RWPE1 (cell line): ENCODE results near the gene CDC42EP4.
"Not testable (repeated sequence)": the region's sequence is repeated elsewhere in the genome, so short reads cannot be mapped to it uniquely, and the experiment has no call there.

ENCODE experiments used
- CTCF ChIA-PET: fragments of 350-600 bp; sonication (Branson Sonifier 250); formaldehyde crosslinking; extraction: SDS; loops from one replicate; lab custom pipeline; 2021; lab: Yijun Ruan, JAX
- POLR2A ChIA-PET: fragments of 400-600 bp; formaldehyde crosslinking; extraction: SDS; loops from one replicate; lab custom pipeline; 2020; ENCODE audit warnings: antibody characterized with exemption; ENCODE audit not compliant: low non-redundant PET; lab: Yijun Ruan, JAX
- DNase-seq: peaks from one replicate; pipeline ENCODE4 v3.0.0; 2012; ENCODE audit warnings: low spot score
- H3K27ac ChIP-seq: fragments of 450-650 bp; 2 replicates; pipeline ENCODE4 v1.5.1; 2017
- CTCF ChIP-seq: fragments of 450-650 bp; conservative IDR thresholded peaks from 2 replicates; pipeline ENCODE4 v1.5.1; 2017; ENCODE audit warnings: low read depth, mild to moderate bottlenecking

The CDC42EP4 gene

GRCh38 chr17:73266796-73267195 is 45.0 kb downstream of the CDC42EP4 start:
- TF ChIP-seq CTCF = no peak
- no peak for DNase-seq
- no peak overlapping the region for H3K27ac ChIP-seq
- CTCF ChIA-PET = interaction anchor here (1.7 kb wide), 1 partner anchor 103 kb away, joined by 7 read pairs; no protein-coding TSS in a partner anchor
- POLR2A ChIA-PET = no interaction called here

- TF ChIP-seq CTCF = no peak
- H3K27ac ChIP-seq = no peak overlapping the region
- ChIA-PET CTCF (interaction anchor here (0.6 to 1.7 kb wide), 2 partner anchors 41 to 104 kb away, joined by 4 to 7 read pairs; no protein-coding TSS in a partner anchor), POLR2A (no interaction called here)
- DNase-seq = no peak
Observed at GRCh38 chr17:73265646-73266640, 45.9 kb downstream of the CDC42EP4 start.

GRCh38 chr17:73264448-73264847 is 47.4 kb downstream of the CDC42EP4 start:
- DNase-seq, POLR2A ChIA-PET, H3K27ac ChIP-seq: not testable (repeated sequence)
- CTCF ChIA-PET = interaction anchor here (0.7 kb wide), 2 partner anchors 80 to 352 kb away, joined by 3 to 4 read pairs; no protein-coding TSS in a partner anchor

- no peak for TF ChIP-seq CTCF
- DNase-seq = no peak
- ChIA-PET CTCF (interaction anchor here (0.6 to 1.7 kb wide), 2 partner anchors 107 to 506 kb away, joined by 5 to 6 read pairs; no protein-coding TSS in a partner anchor), POLR2A (no interaction called here)
- no peak overlapping the region for H3K27ac ChIP-seq
Observed at GRCh38 chr17:73262676-73263642, 48.8 kb downstream of the CDC42EP4 start.

GRCh38 chr17:73261952-73262675 is 49.7 kb downstream of the CDC42EP4 start:
- DNase-seq = no peak
- no peak for TF ChIP-seq CTCF
- ChIA-PET CTCF (interaction anchor here (0.6 to 1.7 kb wide), 3 partner anchors 11 to 505 kb away, joined by 5 to 7 read pairs (median 6); no protein-coding TSS in a partner anchor), POLR2A (no interaction called here)
- H3K27ac ChIP-seq = no peak overlapping the region

- no peak for TF ChIP-seq CTCF
- no peak for DNase-seq
- POLR2A ChIA-PET = no interaction called here
- H3K27ac ChIP-seq = no peak within 1 kb of the TSS
- CTCF ChIA-PET = interaction anchor here (0.7 to 1.7 kb wide), 5 partner anchors 10 to 129 kb away, joined by 3 to 7 read pairs (median 5); no protein-coding TSS in a partner anchor
Observed at GRCh38 chr17:73261617-73261951, 50.2 kb downstream of the CDC42EP4 start, which contains the start of gene CPSF4L. Gene CPSF4L (minus strand): TSS chr17:73261880. CDS start chr17:73261818, 62 bp downstream.
